Measurements from ENCODE around the gene EDDM3A.

The EDDM3A gene

DNA sequence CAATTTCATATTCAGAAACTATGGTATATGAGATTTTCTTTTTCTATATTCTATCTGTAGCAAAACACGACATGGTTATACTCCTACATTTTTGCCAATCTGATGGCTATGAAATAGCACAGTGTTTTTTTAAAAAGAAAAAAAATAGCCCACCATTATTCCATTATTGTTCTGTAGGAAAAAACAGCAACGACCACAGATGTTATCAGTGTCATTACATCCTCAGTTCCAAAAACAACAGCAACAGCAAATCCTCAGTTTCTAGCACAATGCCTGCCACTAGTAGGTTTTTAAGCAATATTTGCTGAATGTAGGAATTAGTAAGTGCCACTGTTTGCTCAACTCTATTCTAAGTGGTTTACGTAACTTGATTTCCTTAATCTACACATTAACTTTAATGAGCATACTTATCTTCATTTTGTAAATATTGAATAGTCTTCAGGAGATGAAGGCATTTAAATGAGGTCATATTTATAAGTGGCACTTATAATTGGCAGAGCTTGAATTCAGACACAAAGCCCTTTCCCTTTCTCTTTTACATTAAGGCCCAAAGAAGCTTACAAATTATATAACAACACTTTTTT is 43.6 kb downstream of the EDDM3A start:
- peak in 1 of 2 donors; percentile 35 for DNase-seq

DNA sequence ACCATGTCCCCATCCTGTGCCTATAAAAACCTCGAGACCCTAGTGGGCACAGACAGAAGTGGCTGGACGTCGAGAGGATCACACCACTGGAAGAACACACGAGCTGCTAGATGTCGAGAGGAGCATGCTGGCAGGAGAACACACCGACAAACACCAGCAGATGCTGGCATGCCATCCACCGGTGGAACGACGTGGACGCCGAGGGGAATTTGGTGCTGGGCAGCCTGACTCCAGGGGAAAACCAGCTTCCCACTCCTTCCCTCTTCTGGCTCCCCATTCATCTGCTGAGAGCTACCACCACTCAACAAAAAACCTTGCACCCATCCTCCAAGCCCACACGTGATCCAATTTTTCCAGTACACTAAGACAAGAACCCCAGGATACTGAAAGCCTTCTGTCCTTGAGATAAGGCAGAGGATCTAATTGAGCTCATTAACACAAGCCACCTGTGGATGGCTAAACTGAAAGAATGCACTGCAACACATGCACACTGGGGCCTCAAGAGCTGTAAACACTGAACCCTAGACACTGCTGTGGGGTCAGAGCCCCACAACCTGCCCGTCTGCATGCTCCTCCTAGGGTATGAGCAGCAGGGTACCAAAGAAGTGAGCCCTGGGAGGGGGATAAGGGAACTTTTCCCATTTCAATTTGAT is 44.9 kb downstream of the EDDM3A start:
- DNase-seq, result no peak

DNA sequence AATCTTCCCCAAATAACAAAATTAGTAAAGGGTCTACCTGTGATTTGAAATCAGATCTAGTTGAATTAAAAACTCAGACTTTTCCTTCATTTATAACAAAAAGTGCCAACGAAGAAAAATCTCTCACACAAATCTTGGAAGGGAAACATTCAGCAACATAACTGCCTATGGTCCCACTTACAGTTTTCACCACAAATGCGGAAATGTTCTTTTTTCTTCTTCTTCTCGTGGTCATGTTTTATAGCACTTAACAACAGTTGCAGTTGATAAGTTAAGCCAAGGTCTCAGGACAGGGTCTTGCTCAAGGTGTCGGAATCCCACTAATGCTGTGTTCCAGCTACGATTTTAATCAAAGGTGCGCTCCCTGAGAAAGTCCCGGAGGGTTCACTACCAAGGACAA is 45.5 kb downstream of the EDDM3A start:
- peak in 1 of 2 donors; percentile 31 for DNase-seq

DNA sequence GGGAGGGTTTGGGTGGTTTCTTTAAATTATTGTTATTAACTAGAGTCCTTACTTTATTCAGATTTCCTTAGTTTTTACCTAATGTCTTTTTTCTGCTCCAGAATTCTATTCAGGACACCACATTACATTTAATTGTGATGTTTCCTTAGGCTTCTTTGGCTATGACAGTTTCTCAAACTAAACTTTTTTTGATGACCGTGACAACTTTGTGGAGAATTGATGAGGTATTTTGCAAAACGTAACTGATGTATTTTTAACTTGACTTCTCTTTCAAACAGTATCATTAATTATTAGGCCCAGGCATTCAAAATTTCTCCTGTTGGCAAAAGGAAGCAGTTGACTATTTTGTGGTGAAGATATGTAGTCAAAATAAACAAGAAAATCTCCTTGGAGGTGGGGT is 45.9 kb downstream of the EDDM3A start:
- no peak for DNase-seq

DNA sequence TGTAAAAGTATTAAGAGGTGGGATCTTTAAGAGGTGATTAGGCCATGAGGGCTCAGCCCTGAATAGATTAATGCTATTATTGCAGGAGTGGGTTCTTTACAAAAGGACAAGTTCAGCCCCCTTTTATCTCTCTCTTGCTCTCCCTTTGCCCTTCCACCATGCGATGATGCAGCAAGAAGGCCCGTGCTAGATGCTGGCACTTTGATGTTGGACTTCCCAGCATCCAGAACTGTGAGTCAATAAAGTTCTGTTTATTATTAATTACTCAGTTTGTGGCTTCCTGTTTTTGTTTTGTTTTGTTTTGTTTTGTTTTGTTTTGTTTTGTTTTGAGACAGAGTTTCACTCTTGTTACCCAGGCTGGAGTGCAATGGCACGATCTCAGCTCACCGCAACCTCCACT is 46.9 kb downstream of the EDDM3A start:
- no peak for DNase-seq

DNA sequence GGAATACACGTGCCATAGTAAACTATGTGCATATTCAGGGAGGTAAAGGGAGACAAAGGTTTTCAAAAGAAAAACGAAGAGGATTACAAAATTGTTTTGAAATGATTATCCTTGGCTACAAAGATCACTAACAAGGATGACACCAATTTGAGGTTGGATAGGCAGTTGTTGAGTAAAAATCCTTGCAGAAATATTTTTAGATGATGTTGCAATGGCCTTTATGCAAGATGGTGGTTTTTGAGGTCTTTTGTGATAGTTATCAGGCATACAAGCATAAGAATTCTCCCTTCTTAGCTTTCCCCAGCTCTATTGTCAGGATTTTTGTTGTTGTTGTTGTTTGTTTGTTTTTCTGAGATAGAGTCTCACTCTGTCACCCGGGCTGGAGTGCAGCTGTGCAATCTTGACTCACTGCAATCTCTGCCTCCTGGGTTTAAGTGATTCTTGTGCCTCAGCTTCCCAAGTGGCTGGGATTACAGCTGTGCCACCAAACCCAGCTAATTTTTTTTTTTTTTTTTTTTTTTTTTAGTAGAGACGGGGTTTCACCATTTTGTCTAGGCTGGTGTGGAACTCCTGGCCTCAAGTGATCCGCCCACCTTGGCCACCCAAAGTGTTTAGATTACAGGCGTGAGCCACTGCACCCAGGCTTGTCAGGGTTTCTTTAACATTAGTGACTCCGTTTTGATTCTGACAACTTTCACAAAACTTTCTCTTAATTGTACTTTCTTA is 49.1 kb downstream of the EDDM3A start:
- peak; percentile 74 to 93 for DNase-seq

DNA sequence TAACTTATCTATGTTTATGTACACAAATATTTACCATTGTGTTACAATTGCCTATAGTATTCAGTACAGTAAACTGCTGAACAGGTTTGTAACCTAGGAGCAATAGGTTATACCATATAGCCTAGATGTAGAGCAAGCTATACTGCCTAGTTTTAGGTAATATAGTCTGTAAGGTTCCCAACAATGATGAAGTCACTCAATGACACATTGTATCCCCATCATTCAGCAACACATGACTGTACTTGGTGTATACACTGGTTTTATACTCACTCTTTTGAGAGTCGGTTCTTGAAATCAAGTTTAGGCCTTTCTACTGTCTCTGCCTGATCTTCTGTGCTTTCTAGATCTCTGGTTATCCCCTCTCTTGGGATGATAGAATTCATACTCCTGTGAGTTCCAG is 51.5 kb downstream of the EDDM3A start:
- DNase-seq, result peak in 1 of 2 donors; percentile 28
